BJ (cell line): Measurements from ENCODE around the gene THEM5. TPM values are rescaled to one million over a fixed set of nuclear protein-coding genes. Genes with fewer than 3 reads are reported as not detected.

ENCODE experiments used
- CTCF ChIA-PET: fragments of 350-600 bp; formaldehyde crosslinking; extraction: SDS; loops from one replicate; lab custom pipeline; 2021; ENCODE audit warnings: antibody characterized with exemption, inconsistent platforms; lab: Yijun Ruan, JAX
- POLR2A ChIA-PET: fragments of 300-600 bp; sonication (Branson Sonifier 250); formaldehyde crosslinking; extraction: SDS; loops from one replicate; lab custom pipeline; 2021; ENCODE audit warnings: antibody characterized with exemption; lab: Charles Lee
- DNase-seq: peaks from one replicate; pipeline ENCODE4 v3.0.0-alpha.2; 2011; ENCODE audit warnings: low read depth
- H3K27me3 ChIP-seq: 2 replicates; pipeline ENCODE4 v1.6.0; 2011; ENCODE audit warnings: low read length; ENCODE audit not compliant: control insufficient read depth, insufficient read depth
- H3K36me3 ChIP-seq: 2 replicates; pipeline ENCODE4 v1.5.1; 2011; ENCODE audit warnings: low read length; ENCODE audit not compliant: control insufficient read depth, insufficient read depth
- H3K4me3 ChIP-seq: 2 replicates; pipeline ENCODE4 v1.5.1; 2011; ENCODE audit warnings: low read depth, mild to moderate bottlenecking, control low read depth, low read length
- CTCF ChIP-seq: IDR thresholded peaks from 2 replicates; pipeline ENCODE4 v1.5.1; 2011; ENCODE audit warnings: low read depth, mild to moderate bottlenecking, control low read depth, inconsistent platforms, low read length, moderate library complexity; ENCODE audit not compliant: insufficient read depth
- polyA plus RNA-seq: library from polyadenylated mRNA; depleted of rRNA; stranded (reverse); fragments of >200 nt; gene quantifications from 2 replicates; pipeline ENCODE4 v1.2.3, GENCODE V29; 2011

The THEM5 gene
- polyA plus RNA-seq, 1 experiment: not detected

DNA sequence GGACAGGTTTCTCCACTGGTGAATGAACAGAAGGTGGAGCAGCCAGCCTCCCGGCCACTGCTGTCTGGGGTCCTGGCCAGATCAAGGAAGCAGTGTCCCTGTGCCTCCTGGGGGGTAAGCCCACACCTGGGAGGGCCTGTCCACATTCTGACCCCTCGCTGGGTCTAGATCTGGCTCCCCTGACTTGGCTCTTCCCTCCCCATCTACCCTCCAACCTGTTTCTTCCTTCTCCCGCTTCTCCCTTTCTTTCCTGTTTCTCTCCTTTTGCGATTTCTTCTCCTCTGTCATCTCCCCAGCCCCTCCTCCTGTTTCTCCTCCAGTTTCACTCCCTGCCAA, 22.3 kb downstream of the THEM5 start:
- H3K27me3 ChIP-seq: peaks cover 8% of the 10 kb centered on the region
- ChIA-PET POLR2A (no interaction called here), CTCF (interaction anchor here (1.1 kb wide), 1 partner anchor 13 kb away, joined by 3 read pairs; no protein-coding TSS in a partner anchor)
- TF ChIP-seq CTCF: no peak
- H3K4me3 ChIP-seq: no peak overlapping the region
- DNase-seq: no peak
- no peaks in the 10 kb centered on the region for H3K36me3 ChIP-seq

- ChIA-PET POLR2A (no interaction called here), CTCF (interaction anchor here (1.0 kb wide), 1 partner anchor 18 kb away, joined by 3 read pairs; no protein-coding TSS in a partner anchor)
- DNase-seq: no peak
- Histone ChIP-seq H3K4me3 (no peak overlapping the region), H3K27me3 (peaks cover 15% of the 10 kb centered on the region), H3K36me3 (no peaks in the 10 kb centered on the region)
- TF ChIP-seq CTCF: no peak
Measured at GRCh38 chr1:151830055-151830454, 23.5 kb downstream of the THEM5 start.

GRCh38 chr1:151829352-151830046, 24.0 kb downstream of the THEM5 start:
- Histone ChIP-seq H3K36me3 (no peaks in the 10 kb centered on the region), H3K4me3 (no peak overlapping the region), H3K27me3 (peaks cover 17% of the 10 kb centered on the region)
- DNase-seq: no peak
- ChIA-PET POLR2A (no interaction called here), CTCF (interaction anchor here (1.0 kb wide), 1 partner anchor 17 kb away, joined by 3 read pairs; no protein-coding TSS in a partner anchor)
- no peak for TF ChIP-seq CTCF

DNA sequence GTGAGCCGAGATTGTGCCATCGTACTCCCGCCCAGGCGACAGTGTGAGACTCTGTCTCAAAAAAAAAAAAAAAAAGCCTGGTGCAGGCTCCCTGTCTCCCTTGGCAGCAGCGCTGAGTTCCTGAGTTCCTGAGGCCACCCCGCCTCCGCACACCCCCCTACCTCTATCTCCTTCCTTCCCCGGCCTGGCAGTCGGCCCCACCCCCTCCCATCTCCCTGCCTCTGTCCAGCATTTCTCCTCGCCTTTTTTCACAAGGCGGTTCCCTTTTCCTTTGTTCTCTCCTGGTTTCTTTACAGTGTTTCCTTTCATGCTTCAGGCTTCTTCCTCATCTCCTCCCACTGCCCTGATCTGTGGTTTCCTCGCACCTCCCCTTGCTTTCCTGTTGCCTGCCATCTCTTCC, 24.6 kb downstream of the THEM5 start:
- H3K36me3 ChIP-seq: no peaks in the 10 kb centered on the region
- no peak for DNase-seq
- CTCF ChIA-PET: no interaction called here
- no peak overlapping the region for H3K4me3 ChIP-seq
- POLR2A ChIA-PET: no interaction called here
- no peak for TF ChIP-seq CTCF
- peaks cover 21% of the 10 kb centered on the region for H3K27me3 ChIP-seq

GRCh38 chr1:151827853-151828252, 25.7 kb downstream of the THEM5 start:
- POLR2A ChIA-PET: no interaction called here
- no peak for DNase-seq
- Histone ChIP-seq H3K27me3 (peaks cover 20% of the 10 kb centered on the region), H3K4me3 (no peak overlapping the region), H3K36me3 (no peaks in the 10 kb centered on the region)
- CTCF ChIA-PET: no interaction called here
- TF ChIP-seq CTCF: no peak
